Mucosa of descending colon (tissue), 3 donors: ENCODE results near the gene CAMK2D. TPM values are rescaled to one million over a fixed set of nuclear protein-coding genes. Genes with fewer than 3 reads are reported as not detected.
A peak's percentile ranks its signal among the peaks of the same experiment; 100 is the strongest.

ENCODE experiments used
- ATAC-seq: fragments of 200-7000 bp; cut with Tn5 transposase; one replicate; pipeline ENCODE4 v1.9.1; 2020; ENCODE audit warnings: mild to moderate bottlenecking, moderate library complexity
- DNase-seq, 3 donors: peaks; one replicate each; pipeline ENCODE4 v3.0.0-alpha.2; 2020
- H3K36me3 ChIP-seq: fragments of 200-600 bp; one replicate; pipeline ENCODE4 v1.8.0; 2021; ENCODE audit warnings: low read depth, mild to moderate bottlenecking
- H3K4me1 ChIP-seq: fragments of 200-600 bp; one replicate; pipeline ENCODE4 v1.8.0; 2021; ENCODE audit warnings: low read depth, mild to moderate bottlenecking
- H3K4me3 ChIP-seq: fragments of 200-600 bp; one replicate; pipeline ENCODE4 v1.8.0; 2021; ENCODE audit warnings: mild to moderate bottlenecking
- H3K9me3 ChIP-seq: fragments of 200-600 bp; one replicate; pipeline ENCODE4 v1.8.0; 2021; ENCODE audit warnings: mild to moderate bottlenecking
- CTCF ChIP-seq: fragments of 200-600 bp; IDR thresholded peaks from one replicate; pipeline ENCODE4 v1.8.0; 2022; ENCODE audit warnings: antibody characterized with exemption, mild to moderate bottlenecking
- intact Hi-C, 2 donors: fragments of 100-400 bp; cut with DNase I in 1 of 2; cut with micrococcal nuclease in 1 of 2; formaldehyde crosslinking; loops; one replicate each; pipeline versions ENCODE4 v1.11.0 to v1.11.1; 2022; cut with DNase I, micrococcal nuclease
- total RNA-seq, 3 donors: library from RNA; stranded (reverse); fragmentation: NEBNext Ultra II Directional in 2 of 3; extraction: Animal tissue kit (Norgen Biotek cat#: 25700) in 2 of 3; gene quantifications; one replicate each; pipeline versions ENCODE4 v1.2.1 to v1.2.4, GENCODE V29; 2021 to 2023
- donor health status: DM: no; HTN: no; CAD: no; lungs with moderate emphysema.
- donor health status: DM: no; HTN: no; CAD: no.
- donor health status: DM: no; HTN: yes; CAD: no.

Gene CAMK2D
- total RNA-seq, 3 donors from 2014 or later = 59.8 to 83.0 (median 77.3) TPM

GRCh38 chr4:113625902-113626301, 135.6 kb downstream of the CAMK2D start:
- Histone ChIP-seq H3K4me3 (no peak overlapping the region), H3K36me3 (no peaks in the 10 kb centered on the region), H3K4me1 (no peaks in the 10 kb centered on the region), H3K9me3 (no peaks in the 10 kb centered on the region)
- no peak for TF ChIP-seq CTCF
- no peak for ATAC-seq
- no peak for DNase-seq
- intact Hi-C loops = no loop called here

GRCh38 chr4:113623274-113623894, 138.2 kb downstream of the CAMK2D start:
- Histone ChIP-seq H3K4me1 (no peaks in the 10 kb centered on the region), H3K4me3 (no peak overlapping the region), H3K36me3 (no peaks in the 10 kb centered on the region), H3K9me3 (no peaks in the 10 kb centered on the region)
- TF ChIP-seq CTCF = no peak
- ATAC-seq = peak; percentile 62
- DNase-seq = no peak
- intact Hi-C loops = no loop called here

- ATAC-seq (peak; percentile 77), DNase-seq (no peak)
- no peak for TF ChIP-seq CTCF
Observed at GRCh38 chr4:113621633-113622032, 139.9 kb downstream of the CAMK2D start.

GRCh38 chr4:113620032-113620431, 141.5 kb downstream of the CAMK2D start:
- H3K4me3 ChIP-seq = no peak overlapping the region
- no peaks in the 10 kb centered on the region for H3K36me3 ChIP-seq
- H3K4me1 ChIP-seq = no peaks in the 10 kb centered on the region
- H3K9me3 ChIP-seq = no peaks in the 10 kb centered on the region
- intact Hi-C loops = no loop called here
- no peak for TF ChIP-seq CTCF
- ATAC-seq = no peak
- DNase-seq = no peak

More at GRCh38 chr4:113621633-113622032, 139.9 kb downstream of the CAMK2D start:
- Histone ChIP-seq H3K36me3 (no peaks in the 10 kb centered on the region), H3K4me1 (no peaks in the 10 kb centered on the region), H3K9me3 (no peaks in the 10 kb centered on the region), H3K4me3 (no peak overlapping the region)
- intact Hi-C loops = no loop called here

GRCh38 chr4:113619526-113619925, 142.0 kb downstream of the CAMK2D start:
- H3K9me3 ChIP-seq = no peaks in the 10 kb centered on the region
- no peak for ATAC-seq
- no peaks in the 10 kb centered on the region for H3K36me3 ChIP-seq
- no peak for DNase-seq
- no peak overlapping the region for H3K4me3 ChIP-seq
- no peaks in the 10 kb centered on the region for H3K4me1 ChIP-seq
- TF ChIP-seq CTCF = no peak
- intact Hi-C loops = no loop called here

- intact Hi-C loops = no loop called here
- Histone ChIP-seq H3K4me1 (no peaks in the 10 kb centered on the region), H3K9me3 (no peaks in the 10 kb centered on the region), H3K4me3 (no peak overlapping the region), H3K36me3 (no peaks in the 10 kb centered on the region)
- no peak for DNase-seq
- no peak for ATAC-seq
- no peak for TF ChIP-seq CTCF
Observed at GRCh38 chr4:113618205-113618604, 143.3 kb downstream of the CAMK2D start.
